ENCODE measurements around the gene EMILIN2.
"Not testable (repeated sequence)": the region's sequence is repeated elsewhere in the genome, so short reads cannot be mapped to it uniquely, and the experiment has no call there.

EMILIN2 gene

DNA sequence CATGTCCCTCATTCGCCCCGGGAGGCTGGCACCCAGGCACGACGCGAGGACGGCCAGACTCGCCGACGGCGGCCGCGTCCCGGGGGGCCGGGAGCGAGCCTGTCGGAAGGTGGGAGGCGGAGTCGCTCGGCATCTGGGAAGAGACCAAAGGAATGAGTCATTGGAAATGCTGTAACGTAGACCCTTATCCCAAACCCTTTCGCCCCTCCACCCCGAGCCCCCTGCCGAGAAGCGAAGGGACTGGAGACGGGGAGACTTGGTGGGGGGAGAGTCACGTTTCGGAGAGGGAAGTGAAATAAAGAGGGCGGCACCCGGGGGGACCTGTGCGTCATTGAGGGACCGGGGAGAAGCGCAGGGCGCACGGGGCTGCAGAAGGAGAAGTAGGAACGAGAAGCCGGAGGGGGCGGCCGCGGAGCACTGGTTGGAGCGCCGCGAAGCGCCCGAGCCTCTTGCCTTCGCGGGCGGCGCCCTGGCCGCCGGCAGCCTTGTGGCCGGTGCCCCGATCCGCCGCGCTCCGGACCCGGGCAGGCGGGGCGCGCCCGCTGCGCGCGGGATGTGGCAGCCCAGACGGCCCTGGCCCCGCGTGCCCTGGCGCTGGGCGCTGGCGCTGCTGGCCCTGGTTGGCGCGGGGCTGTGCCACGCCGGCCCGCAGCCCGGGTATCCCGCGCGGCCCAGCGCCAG lies at the start of gene EMILIN2:
EMILIN2 (plus strand) TSS at position 371 of the 681 bp plus-strand sequence; CDS start at position 554, 183 bp downstream.
- H3K4me3 ChIP-seq (ENCODE audit: low read depth, low read length): peak within 1 kb of the TSS; percentile 94
- no peaks in the 10 kb centered on the region for H3K27me3 ChIP-seq (ENCODE audit: control insufficient read depth, insufficient read depth, low read length)
- no peaks in the 10 kb centered on the region for H3K36me3 ChIP-seq (ENCODE audit: control insufficient read depth, insufficient read depth, low read length)
- H3K9me3 ChIP-seq (ENCODE audit: control insufficient read depth, low read length): no peaks in the 10 kb centered on the region
- peaks cover 25% of the 10 kb centered on the region for H3K79me2 ChIP-seq
- peaks cover 17% of the 10 kb centered on the region for H3K4me1 ChIP-seq
- H3K9ac ChIP-seq: peak within 1 kb of the TSS; percentile 97
- peak within 1 kb of the TSS; percentile 4 for H2AFZ ChIP-seq
- H3K4me2 ChIP-seq (ENCODE audit: low read length): peak within 1 kb of the TSS; percentile 81
- peak within 1 kb of the TSS; percentile 99 for H3K27ac ChIP-seq
- peak; percentile 12 for TF ChIP-seq CTCF (IDR thresholded peaks at IDR 0.05)

GRCh38 chr18:2797951-2798350 lies 48.9 kb upstream of the EMILIN2 start:
- Histone ChIP-seq H3K27ac (no peak overlapping the region), H3K79me2 (no peaks in the 10 kb centered on the region), H3K4me1 (no peaks in the 10 kb centered on the region), H3K27me3 (ENCODE audit: control insufficient read depth, insufficient read depth, low read length) (no peaks in the 10 kb centered on the region), H3K4me2 (ENCODE audit: low read length) (no peak overlapping the region), H2AFZ (no peak overlapping the region), H3K9ac (no peak overlapping the region), H3K36me3 (ENCODE audit: control insufficient read depth, insufficient read depth, low read length) (no peaks in the 10 kb centered on the region), H3K4me3 (ENCODE audit: low read depth, low read length) (no peak overlapping the region), H3K9me3 (ENCODE audit: control insufficient read depth, low read length) (no peaks in the 10 kb centered on the region)
- TF ChIP-seq CTCF (IDR thresholded peaks at IDR 0.05): no peak

GRCh38 chr18:2799369-2799768 lies 47.4 kb upstream of the EMILIN2 start:
- H3K79me2 ChIP-seq: no peaks in the 10 kb centered on the region
- H3K36me3 ChIP-seq (ENCODE audit: control insufficient read depth, insufficient read depth, low read length): no peaks in the 10 kb centered on the region
- H3K27ac ChIP-seq: no peak overlapping the region
- H3K27me3 ChIP-seq (ENCODE audit: control insufficient read depth, insufficient read depth, low read length): no peaks in the 10 kb centered on the region
- no peaks in the 10 kb centered on the region for H3K4me1 ChIP-seq
- TF ChIP-seq CTCF (IDR thresholded peaks at IDR 0.05): no peak
- H3K9ac ChIP-seq: no peak overlapping the region
- no peak overlapping the region for H3K4me2 ChIP-seq (ENCODE audit: low read length)
- no peak overlapping the region for H2AFZ ChIP-seq
- no peaks in the 10 kb centered on the region for H3K9me3 ChIP-seq (ENCODE audit: control insufficient read depth, low read length)
- H3K4me3 ChIP-seq (ENCODE audit: low read depth, low read length): no peak overlapping the region

DNA sequence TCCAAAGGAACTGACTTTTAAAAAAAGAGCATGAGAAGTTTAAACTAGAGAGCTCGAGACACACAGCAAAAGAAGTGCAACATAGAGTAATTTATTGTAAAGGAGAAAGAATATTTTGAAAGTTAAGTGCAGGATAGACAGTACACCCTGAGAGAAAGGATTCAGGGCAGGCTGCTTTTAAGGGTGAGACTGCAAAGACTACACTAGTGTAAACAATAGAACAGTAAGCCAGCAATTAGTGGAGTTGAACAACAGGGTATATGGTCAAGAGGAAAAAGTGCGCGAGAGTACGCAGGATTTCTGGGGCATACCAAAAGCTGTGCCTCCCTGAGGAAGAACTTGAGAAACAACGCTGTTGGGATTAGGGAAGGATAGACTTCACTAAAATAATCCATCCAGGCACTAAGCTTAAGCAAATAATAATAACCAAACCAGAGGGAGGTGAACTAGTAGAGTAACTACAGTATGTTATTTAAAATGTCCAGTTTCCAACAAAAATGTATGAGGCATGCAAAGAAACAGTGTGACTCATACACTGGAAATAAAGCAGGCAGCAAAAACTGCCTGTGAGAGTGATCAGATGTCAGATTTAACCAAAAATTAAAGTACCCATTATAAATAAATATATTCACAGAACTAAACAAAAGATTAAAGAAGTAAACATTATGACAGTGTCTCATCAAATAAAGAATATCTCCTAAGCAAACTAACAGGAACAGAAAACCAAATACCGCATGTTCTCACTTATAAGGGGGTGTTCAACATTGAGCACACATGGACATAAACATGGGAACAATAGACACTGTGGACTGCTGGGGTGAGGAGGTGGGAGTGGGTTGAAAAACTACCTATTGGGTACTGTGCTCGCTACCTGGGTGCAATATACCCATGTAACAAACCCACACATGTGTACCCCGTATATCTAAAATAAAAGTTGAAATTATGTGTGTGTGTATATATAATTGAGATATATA lies 40.5 kb upstream of the EMILIN2 start:
- Histone ChIP-seq H3K79me2 (no peaks in the 10 kb centered on the region), H3K36me3 (ENCODE audit: control insufficient read depth, insufficient read depth, low read length) (no peaks in the 10 kb centered on the region), H3K4me3 (ENCODE audit: low read depth, low read length) (no peak overlapping the region), H3K4me1 (peaks cover 12% of the 10 kb centered on the region), H3K4me2 (ENCODE audit: low read length) (no peak overlapping the region), H3K27me3 (ENCODE audit: control insufficient read depth, insufficient read depth, low read length) (no peaks in the 10 kb centered on the region), H2AFZ (no peak overlapping the region), H3K9ac (no peak overlapping the region), H3K9me3 (ENCODE audit: control insufficient read depth, low read length) (no peaks in the 10 kb centered on the region), H3K27ac (peak overlapping the region; percentile 46)
- TF ChIP-seq CTCF (IDR thresholded peaks at IDR 0.05): no peak

GRCh38 chr18:2808640-2809039 lies 38.2 kb upstream of the EMILIN2 start:
- H3K27ac ChIP-seq; H3K9me3 ChIP-seq (ENCODE audit: control insufficient read depth, low read length); H3K36me3 ChIP-seq (ENCODE audit: control insufficient read depth, insufficient read depth, low read length); H3K79me2 ChIP-seq; H3K4me3 ChIP-seq (ENCODE audit: low read depth, low read length); H3K27me3 ChIP-seq (ENCODE audit: control insufficient read depth, insufficient read depth, low read length); H3K9ac ChIP-seq; H3K4me2 ChIP-seq (ENCODE audit: low read length); H2AFZ ChIP-seq: not testable (repeated sequence)
- H3K4me1 ChIP-seq: peaks cover 12% of the 10 kb centered on the region

DNA sequence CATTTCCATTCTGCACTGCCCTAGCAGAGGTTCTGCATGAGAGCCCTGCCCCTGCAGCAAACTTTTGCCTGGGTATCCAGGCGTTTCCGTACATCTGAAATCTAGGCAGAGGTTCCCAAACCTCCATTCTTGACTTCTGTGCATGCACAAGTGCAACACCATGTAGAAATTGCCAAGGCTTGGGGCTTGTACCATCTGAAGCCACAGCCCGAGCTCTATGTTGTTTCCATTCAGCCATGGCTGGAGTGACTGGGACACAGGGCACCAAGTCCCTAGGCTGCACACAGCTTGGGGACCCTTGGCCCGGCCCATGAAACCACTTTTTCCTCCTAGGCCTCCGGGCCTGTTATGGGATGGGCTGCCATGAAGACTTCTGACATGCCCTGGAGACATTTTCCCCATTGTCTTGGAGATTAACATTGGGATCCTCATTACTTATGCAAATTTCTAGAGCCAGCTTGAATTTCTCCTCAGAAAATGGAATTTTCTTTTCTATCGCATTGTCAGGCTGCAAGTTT lies 37.1 kb upstream of the EMILIN2 start:
- not testable (repeated sequence) for H3K36me3 ChIP-seq (ENCODE audit: control insufficient read depth, insufficient read depth, low read length); H2AFZ ChIP-seq; H3K79me2 ChIP-seq; H3K9me3 ChIP-seq (ENCODE audit: control insufficient read depth, low read length); H3K9ac ChIP-seq; H3K4me2 ChIP-seq (ENCODE audit: low read length); H3K27ac ChIP-seq; H3K4me3 ChIP-seq (ENCODE audit: low read depth, low read length); H3K27me3 ChIP-seq (ENCODE audit: control insufficient read depth, insufficient read depth, low read length)
- peaks cover 12% of the 10 kb centered on the region for H3K4me1 ChIP-seq

All from parathyroid adenoma (tissue), 2 donors.